Activated CD4-positive, alpha-beta memory T cell treated with anti-CD3 and anti-CD28 coated beads for 36 hours (primary cell): ENCODE results near the gene LSS. TPM values are rescaled to one million over a fixed set of nuclear protein-coding genes. Genes with fewer than 3 reads are reported as not detected.
"Not testable (repeated sequence)": the region's sequence is repeated elsewhere in the genome, so short reads cannot be mapped to it uniquely, and the experiment has no call there.

ENCODE experiments used
- CTCF ChIA-PET: fragments of 350-600 bp; sonication (Branson Sonifier 250); formaldehyde crosslinking; loops from one replicate; lab custom pipeline; 2021; ENCODE audit warnings: antibody characterized with exemption, inconsistent platforms; lab: Charles Lee
- POLR2A ChIA-PET: fragments of 350-600 bp; sonication (Branson Sonifier 250); formaldehyde crosslinking; loops from one replicate; lab custom pipeline; 2021; ENCODE audit warnings: antibody characterized with exemption; lab: Charles Lee
- DNase-seq: peaks from one replicate; pipeline ENCODE4 v3.0.0-alpha.2; 2020
- H3K27ac Mint-ChIP-seq: one replicate; pipeline ENCODE4 v1.8.0; 2021; ENCODE audit warnings: mixed read lengths
- H3K27me3 Mint-ChIP-seq: one replicate; pipeline ENCODE4 v1.8.0; 2021; ENCODE audit warnings: mixed read lengths
- H3K36me3 Mint-ChIP-seq: one replicate; pipeline ENCODE4 v1.8.0; 2021; ENCODE audit warnings: mixed read lengths
- H3K4me1 Mint-ChIP-seq: one replicate; pipeline ENCODE4 v1.8.0; 2021; ENCODE audit warnings: low read depth, mixed read lengths
- H3K4me3 Mint-ChIP-seq: one replicate; pipeline ENCODE4 v1.8.0; 2021; ENCODE audit warnings: mild to moderate bottlenecking, mixed read lengths
- H3K9me3 Mint-ChIP-seq: one replicate; pipeline ENCODE4 v1.8.0; 2021; ENCODE audit warnings: mixed read lengths
- intact Hi-C: fragments of 100-400 bp; cut with micrococcal nuclease; formaldehyde crosslinking; loops from one replicate; pipeline ENCODE4 v1.15.1; 2023
- total RNA-seq, 2 experiments: library from RNA; stranded (reverse); gene quantifications; one replicate each; pipeline ENCODE4 v1.2.3, GENCODE V29; 2021

The LSS gene
- total RNA-seq, 2 experiments from 2014 or later = 22.7 to 22.8 TPM

DNA sequence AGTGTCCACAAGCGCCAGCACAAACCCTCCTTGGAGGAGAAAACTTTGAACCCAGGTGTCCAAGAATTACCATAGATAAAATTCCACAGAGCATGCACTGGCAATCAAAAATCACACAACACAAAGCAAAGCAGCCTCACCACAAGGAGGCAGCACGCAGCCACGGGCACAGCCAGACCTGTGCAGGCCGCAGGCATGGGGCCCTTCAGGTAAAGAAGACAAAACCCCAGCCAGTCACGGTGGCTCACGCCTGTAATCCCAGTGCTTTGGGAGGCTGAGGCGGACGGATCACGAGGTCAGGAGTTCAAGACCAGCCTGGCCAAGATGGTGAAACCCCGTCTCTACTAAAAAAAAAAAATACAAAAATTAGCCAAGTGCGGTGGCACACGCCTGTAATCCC, 81.1 kb downstream of the LSS start:
- POLR2A ChIA-PET, intact Hi-C loops, CTCF ChIA-PET, H3K36me3 Mint-ChIP-seq, H3K27me3 Mint-ChIP-seq, H3K4me3 Mint-ChIP-seq, H3K9me3 Mint-ChIP-seq, H3K27ac Mint-ChIP-seq: not testable (repeated sequence)
- DNase-seq = peak; percentile 73
- peaks cover 11% of the 10 kb centered on the region for H3K4me1 Mint-ChIP-seq

DNA sequence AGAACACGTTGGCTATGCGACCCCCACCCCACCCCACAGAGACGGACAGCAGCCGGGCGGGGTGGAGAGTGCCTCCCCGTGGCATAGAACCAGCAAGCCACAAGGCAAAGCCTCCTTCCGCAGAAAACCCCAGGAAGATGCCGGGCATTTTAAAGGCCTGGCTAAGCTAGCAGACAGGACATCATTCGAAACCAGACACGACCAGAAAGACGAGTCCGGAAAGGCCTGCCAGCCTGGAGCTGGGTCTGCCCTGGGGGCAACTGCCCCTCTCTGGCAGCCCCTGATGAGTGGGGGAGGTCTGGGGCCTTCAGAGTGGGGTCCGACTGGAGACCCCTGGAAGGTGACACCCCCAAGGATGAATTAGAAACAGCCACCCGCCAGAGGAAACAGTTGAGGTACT, 81.7 kb downstream of the LSS start:
- peaks cover 5% of the 10 kb centered on the region for H3K9me3 Mint-ChIP-seq
- intact Hi-C loops = no loop called here
- H3K4me3 Mint-ChIP-seq = no peak overlapping the region
- ChIA-PET CTCF (no interaction called here), POLR2A (no interaction called here)
- no peaks in the 10 kb centered on the region for H3K27me3 Mint-ChIP-seq
- no peak for DNase-seq
- peaks cover 11% of the 10 kb centered on the region for H3K4me1 Mint-ChIP-seq
- H3K27ac Mint-ChIP-seq = no peak overlapping the region
- no peaks in the 10 kb centered on the region for H3K36me3 Mint-ChIP-seq

DNA sequence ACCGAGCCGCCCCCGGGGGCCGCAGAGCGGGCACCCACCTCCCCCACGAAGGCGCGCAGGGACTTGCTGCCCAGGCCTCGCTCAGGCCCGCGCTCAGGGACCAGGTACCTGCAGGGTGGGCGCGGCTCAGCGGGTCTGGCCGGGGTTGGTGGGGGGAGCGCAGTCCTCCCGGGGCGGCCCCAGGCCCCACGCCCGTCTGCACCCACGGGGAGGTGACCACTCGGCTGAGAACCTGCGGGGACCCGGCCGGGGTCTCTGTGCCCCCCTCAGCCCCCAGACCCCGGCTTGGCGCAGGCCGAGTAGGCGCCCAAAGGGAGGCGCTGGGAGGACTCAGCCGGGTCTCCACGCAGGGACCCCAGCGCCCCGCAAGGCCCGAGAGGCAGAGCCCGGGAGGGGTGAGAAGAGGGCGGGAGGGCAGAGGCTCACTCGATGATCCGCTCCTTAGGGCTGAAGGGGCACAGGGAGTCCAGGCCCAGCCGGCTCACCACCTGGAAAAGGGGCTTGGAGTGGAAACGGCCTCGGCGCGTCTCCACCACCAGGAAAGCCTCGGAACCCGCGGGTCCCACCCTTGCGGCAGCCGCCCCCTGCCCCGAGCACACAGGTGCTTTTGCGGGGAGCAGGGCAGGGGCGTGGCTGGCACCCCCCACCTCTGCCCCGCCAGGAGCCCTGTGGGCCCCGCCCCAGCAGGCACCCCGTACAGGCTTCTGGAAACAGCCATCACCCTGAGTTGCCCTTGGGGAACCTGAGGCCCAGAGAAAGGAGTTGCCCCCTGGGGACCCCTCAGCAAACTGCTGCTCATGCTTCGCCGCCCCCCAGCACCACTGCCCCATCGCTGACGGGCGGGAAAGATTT, 82.5 kb downstream of the LSS start:
- ChIA-PET CTCF (no interaction called here), POLR2A (no interaction called here)
- Mint-ChIP-seq H3K9me3 (peaks cover 5% of the 10 kb centered on the region), H3K36me3 (no peaks in the 10 kb centered on the region), H3K27me3 (no peaks in the 10 kb centered on the region), H3K27ac (no peak overlapping the region), H3K4me1 (peaks cover 11% of the 10 kb centered on the region), H3K4me3 (no peak overlapping the region)
- no peak for DNase-seq
- intact Hi-C loops = loop anchor here (2.0 kb wide), 1 partner anchor 83 kb away; the partner anchor contains the start of gene LSS

DNA sequence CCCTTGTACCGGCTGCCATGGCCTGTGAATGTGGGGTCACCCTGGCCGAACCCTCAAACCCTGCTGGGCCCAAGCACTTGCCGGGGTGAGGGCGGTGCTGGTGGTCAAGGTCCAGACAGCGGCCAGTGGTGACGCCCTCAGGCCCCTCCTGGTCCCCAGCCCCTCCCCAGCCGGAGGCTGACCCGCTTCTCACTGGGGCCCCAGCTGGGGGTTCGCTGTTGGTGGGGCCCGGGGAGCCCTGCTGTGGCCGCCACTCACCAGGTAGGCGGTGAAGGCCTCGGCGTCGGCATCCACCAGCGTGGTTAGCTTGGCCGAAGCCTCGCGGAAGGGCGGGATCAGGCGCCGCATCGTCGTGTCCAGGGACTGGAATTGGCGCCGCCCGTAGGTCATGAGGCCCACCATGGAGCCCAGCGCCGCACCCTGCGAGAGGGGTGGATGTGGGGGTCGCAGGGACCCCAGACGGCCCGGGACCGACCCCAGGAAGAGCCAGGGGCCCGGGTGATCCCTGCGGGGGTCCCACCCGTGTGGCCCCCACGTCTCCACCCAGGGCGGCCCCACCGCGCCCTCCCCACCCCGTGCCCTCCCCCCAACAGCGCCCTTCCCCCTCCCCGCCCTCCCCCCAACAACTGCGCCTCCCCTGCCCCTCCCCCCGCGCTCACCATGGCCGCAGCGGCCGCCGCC, 83.3 kb downstream of the LSS start:
- intact Hi-C loops = loop anchor here (2.0 kb wide), 1 partner anchor 84 kb away; the partner anchor contains the start of gene LSS
- POLR2A ChIA-PET = no interaction called here
- H3K4me3 Mint-ChIP-seq = no peak overlapping the region
- DNase-seq = no peak
- no peaks in the 10 kb centered on the region for H3K27me3 Mint-ChIP-seq
- no peak overlapping the region for H3K27ac Mint-ChIP-seq
- peaks cover 11% of the 10 kb centered on the region for H3K4me1 Mint-ChIP-seq
- H3K9me3 Mint-ChIP-seq = peaks cover 5% of the 10 kb centered on the region
- no peaks in the 10 kb centered on the region for H3K36me3 Mint-ChIP-seq
- CTCF ChIA-PET = no interaction called here

GRCh38 chr21:46144464-46145070, 84.0 kb downstream of the LSS start:
- H3K4me1 Mint-ChIP-seq = peaks cover 11% of the 10 kb centered on the region
- no peak overlapping the region for H3K4me3 Mint-ChIP-seq
- intact Hi-C loops = loop anchor here (1.0 to 5.0 kb wide), 4 partner anchors 40 to 313 kb away; partner anchors contain the start of genes DIP2A, LSS and SPATC1L
- ChIA-PET POLR2A (interaction anchor here (0.7 to 1.4 kb wide), 2 partner anchors 171 to 264 kb away, joined by 3 to 6 read pairs; no protein-coding TSS in a partner anchor), CTCF (interaction anchor here (1.4 to 2.9 kb wide), 8 partner anchors 9 to 181 kb away, joined by 3 to 30 read pairs (median 7); partner anchors contain the start of genes COL6A1, MCM3AP and YBEY)
- H3K36me3 Mint-ChIP-seq = no peaks in the 10 kb centered on the region
- H3K27me3 Mint-ChIP-seq = no peaks in the 10 kb centered on the region
- H3K27ac Mint-ChIP-seq = peak overlapping the region; percentile 58
- peaks cover 5% of the 10 kb centered on the region for H3K9me3 Mint-ChIP-seq
- DNase-seq = peak; percentile 36

DNA sequence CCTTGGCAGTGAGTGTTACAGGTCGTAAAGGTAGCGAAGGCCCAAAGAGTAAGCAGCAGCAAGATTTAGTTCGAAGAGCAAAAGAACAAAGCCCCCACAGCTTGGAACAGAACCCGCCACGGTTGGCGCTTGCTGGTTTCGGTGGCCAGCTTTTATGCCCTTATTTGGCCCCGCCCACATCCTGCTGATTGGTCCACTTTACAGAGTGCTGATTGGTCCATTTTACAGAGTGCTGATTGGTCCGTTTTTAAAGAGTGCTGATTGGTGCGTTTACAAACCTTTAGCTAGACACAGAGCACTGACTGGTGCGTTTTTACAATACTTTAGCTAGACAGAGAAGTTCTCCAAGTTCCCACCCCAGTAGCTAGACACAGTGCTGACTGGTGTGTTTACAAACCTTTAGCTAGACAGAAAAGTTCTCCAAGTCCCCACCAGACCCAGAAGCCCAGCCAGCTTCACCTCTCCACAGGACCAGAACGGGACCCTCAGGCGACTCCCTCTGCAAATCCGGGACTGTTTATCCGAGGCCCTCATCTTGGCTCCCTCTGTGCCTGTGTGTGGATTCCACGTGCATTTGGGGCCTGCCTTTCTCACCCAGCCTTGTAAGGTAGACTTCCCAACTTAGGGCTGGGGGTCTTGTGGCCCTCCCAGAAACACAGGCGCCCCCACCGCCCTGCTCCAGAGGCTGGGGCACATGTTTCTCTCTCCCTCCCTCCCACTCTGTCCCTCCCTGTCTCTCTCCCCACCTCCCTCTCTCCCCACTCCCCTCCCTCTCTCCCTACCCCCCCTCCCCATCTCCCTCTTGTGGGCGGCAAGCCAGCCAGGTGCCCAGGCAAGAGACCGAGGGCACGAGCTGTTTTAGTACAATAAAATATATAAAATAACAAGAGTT, 85.7 kb downstream of the LSS start:
- Mint-ChIP-seq H3K4me3 (no peak overlapping the region), H3K27ac (peak overlapping the region; percentile 45), H3K27me3 (peaks cover 2% of the 10 kb centered on the region), H3K9me3 (peaks cover 5% of the 10 kb centered on the region), H3K4me1 (peaks cover 11% of the 10 kb centered on the region), H3K36me3 (no peaks in the 10 kb centered on the region)
- CTCF ChIA-PET = interaction anchor here (0.6 to 2.9 kb wide), 24 partner anchors 11 to 920 kb away, joined by 3 to 30 read pairs (median 4); partner anchors contain the start of genes COL6A1, DIP2A, LSS and MCM3AP
- POLR2A ChIA-PET = interaction anchor here (0.6 to 1.5 kb wide), 5 partner anchors 84 to 384 kb away, joined by 3 to 6 read pairs (median 4); no protein-coding TSS in a partner anchor
- intact Hi-C loops = loop anchor here (2.0 to 5.0 kb wide), 2 partner anchors 182 to 314 kb away; partner anchors contain the start of genes DIP2A and PCNT
- peak; percentile 48 for DNase-seq

DNA sequence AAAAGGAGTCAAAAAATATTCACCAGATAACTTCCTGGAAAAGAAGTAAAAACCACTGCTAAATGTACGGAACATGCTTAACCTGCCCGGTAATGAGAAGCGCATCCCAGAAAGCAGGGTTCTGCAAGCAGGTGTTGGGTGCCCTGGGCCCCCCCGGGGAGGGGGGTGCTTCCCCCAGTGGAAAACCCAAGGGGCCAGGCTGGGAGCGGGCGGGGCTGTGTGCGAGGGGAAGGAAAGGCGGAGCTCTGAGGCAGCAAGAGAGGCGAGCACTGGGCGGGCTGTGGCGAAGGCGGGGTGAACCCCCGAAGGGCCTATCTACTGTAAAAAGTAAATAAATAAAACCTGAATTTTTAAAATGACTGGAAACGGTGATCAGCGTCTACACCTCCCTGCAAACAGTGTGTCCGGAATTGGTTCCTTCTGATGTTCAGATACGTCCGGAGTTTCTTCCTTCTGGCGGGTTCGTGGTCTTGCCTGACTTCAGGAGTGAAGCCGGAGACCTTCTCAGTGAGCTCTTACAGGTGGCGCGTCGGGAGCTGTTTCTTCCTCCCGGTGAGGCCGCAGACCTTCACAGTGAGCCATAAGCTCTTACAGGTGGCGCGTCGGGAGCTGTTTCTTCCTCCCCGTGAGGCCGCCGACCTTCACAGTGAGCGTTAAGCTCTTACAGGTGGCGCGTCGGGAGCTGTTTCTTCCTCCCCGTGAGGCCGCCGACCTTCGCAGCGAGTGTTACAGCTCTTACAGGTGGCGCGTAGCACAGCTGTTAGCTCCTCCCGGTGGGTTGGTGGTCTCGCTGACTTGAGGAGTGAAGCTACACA, 86.6 kb downstream of the LSS start:
- ChIA-PET POLR2A (no interaction called here), CTCF (interaction anchor here (0.9 to 2.9 kb wide), 3 partner anchors 89 to 170 kb away, joined by 3 to 30 read pairs (median 16); no protein-coding TSS in a partner anchor)
- Mint-ChIP-seq H3K4me1 (peaks cover 11% of the 10 kb centered on the region), H3K4me3 (no peak overlapping the region), H3K27me3 (peaks cover 2% of the 10 kb centered on the region), H3K9me3 (peaks cover 5% of the 10 kb centered on the region), H3K27ac (no peak overlapping the region), H3K36me3 (no peaks in the 10 kb centered on the region)
- intact Hi-C loops = loop anchor here (2.0 to 5.0 kb wide), 2 partner anchors 183 to 315 kb away; partner anchors contain the start of genes DIP2A and PCNT
- DNase-seq = no peak

DNA sequence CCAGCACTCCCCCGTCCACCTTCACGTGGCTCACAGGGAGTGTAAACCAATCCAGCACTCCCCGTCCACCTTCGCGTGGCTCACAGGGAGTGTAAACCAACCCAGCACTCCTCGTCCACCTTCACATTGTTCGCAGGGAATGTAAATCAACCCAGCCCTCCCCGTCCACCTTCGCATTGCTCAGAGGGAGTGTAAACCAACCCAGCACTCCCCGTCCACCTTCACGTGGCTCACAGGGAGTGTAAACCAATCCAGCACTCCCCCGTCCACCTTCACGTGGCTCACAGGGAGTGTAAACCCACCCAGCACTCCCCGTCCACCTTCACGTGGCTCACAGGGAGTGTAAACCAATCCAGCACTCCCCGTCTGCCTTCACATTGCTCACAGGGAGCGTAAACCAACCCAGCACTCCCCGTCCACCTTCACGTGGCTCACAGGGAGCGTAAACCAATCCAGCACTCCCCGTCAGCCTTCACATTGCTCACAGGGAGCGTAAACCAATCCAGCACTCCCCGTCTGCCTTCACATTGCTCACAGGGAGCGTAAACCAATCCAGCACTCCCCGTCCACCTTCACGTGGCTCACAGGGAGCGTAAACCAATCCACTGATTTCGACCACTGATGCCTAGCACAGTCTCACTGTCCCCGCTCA, 88.1 kb downstream of the LSS start:
- H3K27me3 Mint-ChIP-seq, DNase-seq, H3K36me3 Mint-ChIP-seq, H3K27ac Mint-ChIP-seq, H3K9me3 Mint-ChIP-seq, POLR2A ChIA-PET, CTCF ChIA-PET, H3K4me3 Mint-ChIP-seq: not testable (repeated sequence)
- intact Hi-C loops = loop anchor here (5.0 kb wide), 1 partner anchor 317 kb away; the partner anchor contains the start of gene DIP2A
- peaks cover 11% of the 10 kb centered on the region for H3K4me1 Mint-ChIP-seq

GRCh38 chr21:46139686-46140085, 88.9 kb downstream of the LSS start:
- intact Hi-C loops = loop anchor here (5.0 kb wide), 1 partner anchor 318 kb away; the partner anchor contains the start of gene DIP2A
- DNase-seq = no peak
- Mint-ChIP-seq H3K36me3 (no peaks in the 10 kb centered on the region), H3K4me3 (no peak overlapping the region), H3K4me1 (peaks cover 9% of the 10 kb centered on the region), H3K27ac (no peak overlapping the region), H3K27me3 (peaks cover 2% of the 10 kb centered on the region), H3K9me3 (peaks cover 5% of the 10 kb centered on the region)
- ChIA-PET POLR2A (no interaction called here), CTCF (no interaction called here)

- intact Hi-C loops = no loop called here
- peaks cover 5% of the 10 kb centered on the region for H3K9me3 Mint-ChIP-seq
- no peak for DNase-seq
- no peak overlapping the region for H3K4me3 Mint-ChIP-seq
- H3K27ac Mint-ChIP-seq = no peak overlapping the region
- H3K36me3 Mint-ChIP-seq = no peaks in the 10 kb centered on the region
- CTCF ChIA-PET = no interaction called here
- peaks cover 1% of the 10 kb centered on the region for H3K4me1 Mint-ChIP-seq
- H3K27me3 Mint-ChIP-seq = peaks cover 2% of the 10 kb centered on the region
- POLR2A ChIA-PET = no interaction called here
Measured at GRCh38 chr21:46138383-46138970, 90.1 kb downstream of the LSS start.
